Measurements from ENCODE around the gene TICAM2.

GRCh38 chr5:115585265-115585664 is 17.0 kb downstream of the TICAM2 start:
- TF ChIP-seq CTCF (IDR thresholded peaks at IDR 0.05 in 4 of 5, conservative IDR thresholded peaks at IDR 0.05 in 1 of 5) (no peak), POLR2A (IDR thresholded peaks at IDR 0.05) (no peak)

Measured in gastrocnemius medialis (tissue), 4 donors.